ENCODE results near the gene STAM. TPM values are rescaled to one million over a fixed set of nuclear protein-coding genes. Genes with fewer than 3 reads are reported as not detected.

STAM gene
- total and polyA plus RNA-seq, 9 of the 15 experiments (the other 6 are each of a cell fraction or from before 2014, with no cell fraction given) = 13.8 to 33.5 (median 26.4) TPM

DNA sequence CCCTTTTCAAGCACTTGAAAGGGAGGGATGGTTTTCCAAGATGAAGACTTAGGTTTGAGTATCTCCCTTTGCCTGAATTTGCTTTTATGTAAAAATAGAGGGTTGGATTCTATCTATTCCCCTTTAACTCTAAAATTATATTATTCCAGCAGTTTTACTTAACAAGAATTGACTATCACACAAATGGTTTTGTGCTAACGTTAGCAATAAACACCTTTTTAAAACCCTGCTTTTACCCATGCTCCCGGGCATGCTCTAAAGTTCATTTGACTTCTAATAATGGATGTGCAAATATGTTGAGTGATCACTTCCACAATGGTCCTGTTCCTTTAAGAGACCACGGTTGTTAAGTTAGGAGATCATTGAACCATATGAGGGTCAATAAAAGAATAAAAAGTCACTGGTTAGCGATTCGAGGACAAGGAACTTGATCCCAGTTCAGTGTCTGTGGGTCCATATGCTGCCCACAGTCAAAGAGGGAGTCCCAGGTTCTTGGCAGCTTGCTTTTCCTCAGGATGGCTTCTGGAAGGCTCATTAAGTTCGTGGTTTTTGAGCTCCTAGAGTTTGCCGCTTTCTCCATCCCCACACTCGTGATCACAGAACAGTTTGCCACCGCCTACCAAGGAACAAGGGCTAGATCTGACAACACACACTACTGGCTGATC, 108.0 kb downstream of the STAM start, which contains the start of gene TMEM236:
TSS of gene TMEM236 (plus strand) at position 421 of the 665 bp plus-strand sequence. CDS start at position 516, 95 bp downstream.
- H3K9me1 ChIP-seq (ENCODE audit: control insufficient read depth, insufficient read depth, low read length) = no peaks in the 10 kb centered on the region
- H2AFZ ChIP-seq (ENCODE audit: low read depth, low read length) = peak within 1 kb of the TSS; percentile 34; the same call in 1 of the 2 replicates
- H3K27me3 ChIP-seq (ENCODE audit: control insufficient read depth in 2 of 2, insufficient read depth in 2 of 2, low read length in 2 of 2) = no peaks in the 10 kb centered on the region
- no TSS peak for BruUV-seq (replicated peaks)
- no peak within 1 kb of the TSS for H3K4me3 ChIP-seq
- in situ Hi-C loops (cut with MboI) (no loop called here), intact Hi-C loops (cut with micrococcal nuclease) (no loop called here)
- H3K4me1 ChIP-seq (replicated peaks in 1 of 2; ENCODE audit: control insufficient read depth in 2 of 2, insufficient read depth in 2 of 2, low read length in 2 of 2) = peaks cover 0 to 5% of the 10 kb centered on the region in 2 experiments; a peak in 3 of 5 replicates
- ChIA-PET CTCF (ENCODE audit: low intra/inter-chr PET ratio) (no interaction called here), POLR2A (no interaction called here)
- no peaks in the 10 kb centered on the region for H4K20me1 ChIP-seq (replicated peaks; ENCODE audit: control insufficient read depth, insufficient read depth, low read length)
- ATAC-seq = no peak
- TF ChIP-seq, protein P1, sequence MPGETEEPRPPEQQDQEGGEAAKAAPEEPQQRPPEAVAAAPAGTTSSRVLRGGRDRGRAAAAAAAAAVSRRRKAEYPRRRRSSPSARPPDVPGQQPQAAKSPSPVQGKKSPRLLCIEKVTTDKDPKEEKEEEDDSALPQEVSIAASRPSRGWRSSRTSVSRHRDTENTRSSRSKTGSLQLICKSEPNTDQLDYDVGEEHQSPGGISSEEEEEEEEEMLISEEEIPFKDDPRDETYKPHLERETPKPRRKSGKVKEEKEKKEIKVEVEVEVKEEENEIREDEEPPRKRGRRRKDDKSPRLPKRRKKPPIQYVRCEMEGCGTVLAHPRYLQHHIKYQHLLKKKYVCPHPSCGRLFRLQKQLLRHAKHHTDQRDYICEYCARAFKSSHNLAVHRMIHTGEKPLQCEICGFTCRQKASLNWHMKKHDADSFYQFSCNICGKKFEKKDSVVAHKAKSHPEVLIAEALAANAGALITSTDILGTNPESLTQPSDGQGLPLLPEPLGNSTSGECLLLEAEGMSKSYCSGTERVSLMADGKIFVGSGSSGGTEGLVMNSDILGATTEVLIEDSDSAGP (CRISPR knock-in tag; IDR thresholded peaks at IDR 0.05) = 0 out of 2 replicates have a peak, but pooled peaks have one; percentile 39
- TF ChIP-seq C11orf30 (IDR thresholded peaks at IDR 0.05; ENCODE audit: low read depth) (no peak; the same call in 1 of the 2 replicates), SMARCA5 (IDR thresholded peaks at IDR 0.05) (no peak), TBL1XR1 (IDR thresholded peaks at IDR 0.05; ENCODE audit: low read length in 2 of 2) (no peak), JUNB (CRISPR knock-in tag; conservative IDR thresholded peaks at IDR 0.05) (no peak), ZNF316 (IDR thresholded peaks at IDR 0.05) (peak; percentile 36), CAMTA2 (CRISPR knock-in tag; conservative IDR thresholded peaks at IDR 0.05) (no peak), TRIM24 (IDR thresholded peaks at IDR 0.05) (no peak), ZFP30 (CRISPR knock-in tag; IDR thresholded peaks at IDR 0.05; ENCODE audit: borderline replicate concordance) (no peak), MCM2 (IDR thresholded peaks at IDR 0.05; ENCODE audit: low read depth) (no peak), NR3C1 (CRISPR knock-in tag; IDR thresholded peaks at IDR 0.05) (no peak), DPF2 (IDR thresholded peaks at IDR 0.05) (no peak), ZNF75A (CRISPR knock-in tag; IDR thresholded peaks at IDR 0.05) (no peak)
- TF ChIP-seq, protein P2, sequence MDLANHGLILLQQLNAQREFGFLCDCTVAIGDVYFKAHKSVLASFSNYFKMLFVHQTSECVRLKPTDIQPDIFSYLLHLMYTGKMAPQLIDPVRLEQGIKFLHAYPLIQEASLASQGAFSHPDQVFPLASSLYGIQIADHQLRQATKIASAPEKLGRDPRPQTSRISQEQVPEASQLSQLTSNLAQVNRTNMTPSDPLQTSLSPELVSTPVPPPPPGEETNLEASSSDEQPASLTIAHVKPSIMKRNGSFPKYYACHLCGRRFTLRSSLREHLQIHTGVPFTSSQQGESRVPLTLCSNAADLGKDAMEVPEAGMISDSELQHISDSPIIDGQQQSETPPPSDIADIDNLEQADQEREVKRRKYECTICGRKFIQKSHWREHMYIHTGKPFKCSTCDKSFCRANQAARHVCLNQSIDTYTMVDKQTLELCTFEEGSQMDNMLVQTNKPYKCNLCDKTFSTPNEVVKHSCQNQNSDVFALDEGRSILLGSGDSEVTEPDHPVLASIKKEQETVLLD (IDR thresholded peaks at IDR 0.05) = no peak
- TF ChIP-seq, protein P3, sequence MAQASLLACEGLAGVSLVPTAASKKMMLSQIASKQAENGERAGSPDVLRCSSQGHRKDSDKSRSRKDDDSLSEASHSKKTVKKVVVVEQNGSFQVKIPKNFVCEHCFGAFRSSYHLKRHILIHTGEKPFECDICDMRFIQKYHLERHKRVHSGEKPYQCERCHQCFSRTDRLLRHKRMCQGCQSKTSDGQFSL (CRISPR knock-in tag; IDR thresholded peaks at IDR 0.05) = no peak
- TF ChIP-seq, protein P3 (tag; IDR thresholded peaks at IDR 0.05) = no peak
- H3K4me2 ChIP-seq (ENCODE audit: insufficient read depth, low read length) = no peak within 1 kb of the TSS
- no peak for FAIRE-seq
- DNase-seq (ENCODE audit: extremely low read depth in 1 of 4, low spot score in 3 of 4) = no peak
- WGBS (ENCODE audit: insufficient coverage, low coverage, missing lambda C conversion rate) = 21% methylated on average over 9 of the region's 9 CpGs
- H3K79me2 ChIP-seq (ENCODE audit: control insufficient read depth, insufficient read depth, low read length) = no peaks in the 10 kb centered on the region
- H3K9ac ChIP-seq (ENCODE audit: insufficient read depth in 1 of 2, low read depth in 2 of 2, low read length in 2 of 2) = no peak within 1 kb of the TSS
- H3K9me3 ChIP-seq (replicated peaks; ENCODE audit: control insufficient read depth, insufficient read depth, low read depth, low read length) = no peaks in the 10 kb centered on the region
- H3K36me3 ChIP-seq (ENCODE audit: control insufficient read depth, insufficient read depth, low read length) = no peaks in the 10 kb centered on the region
- H3K27ac ChIP-seq (ENCODE audit: extremely low read depth, low read depth, low read length) = no peak within 1 kb of the TSS
